ENCODE data around the gene RHBDF1. TPM values are rescaled to one million over a fixed set of nuclear protein-coding genes. Genes with fewer than 3 reads are reported as not detected.
A peak's percentile ranks its signal among the peaks of the same experiment; 100 is the strongest.
"Not testable (repeated sequence)": the region's sequence is repeated elsewhere in the genome, so short reads cannot be mapped to it uniquely, and the experiment has no call there.

Gene RHBDF1
- total RNA-seq, 1 donor from 2014 or later = 20.0 TPM

DNA sequence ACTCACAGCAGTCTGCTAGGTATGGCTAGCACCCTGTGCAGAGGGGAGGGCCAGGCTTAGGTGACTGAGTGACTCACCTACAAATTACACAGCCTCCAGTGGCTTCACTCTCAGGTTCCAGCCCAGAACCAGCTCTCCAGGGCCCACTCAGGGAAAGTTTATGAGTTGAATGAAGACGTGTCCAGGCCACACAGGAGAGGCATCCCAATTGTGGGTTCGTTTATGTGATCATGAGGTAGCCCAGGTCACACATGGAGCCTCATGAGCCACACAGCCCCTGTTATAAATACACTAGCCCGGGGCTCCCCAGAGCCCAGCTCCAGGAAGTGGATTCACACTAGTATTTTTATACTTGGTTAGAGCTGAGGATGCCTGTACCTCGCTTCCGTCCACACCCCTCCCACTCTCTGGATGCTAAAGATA, 46.5 kb downstream of the RHBDF1 start:
- intact Hi-C loops (cut with micrococcal nuclease); ATAC-seq; DNase-seq: not testable (repeated sequence)

DNA sequence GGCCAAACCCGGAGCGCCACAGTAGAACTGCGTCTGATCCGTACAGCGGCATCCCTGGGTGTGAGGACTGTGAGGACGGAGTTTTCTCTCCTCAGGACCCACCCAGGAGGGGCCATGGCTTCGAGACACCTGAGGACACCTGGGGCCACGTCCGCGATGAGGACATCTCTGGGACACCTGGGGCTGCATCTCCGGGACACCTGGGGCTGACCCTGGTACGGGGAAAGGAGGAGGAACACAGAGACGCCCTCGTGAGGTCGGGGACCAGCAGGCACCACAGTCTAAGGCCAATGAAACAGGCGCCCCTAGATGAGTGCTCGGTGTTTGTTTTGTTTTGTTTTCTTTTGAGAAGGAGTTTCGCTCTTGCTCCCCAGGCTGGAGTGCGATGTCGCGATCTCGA, 48.3 kb downstream of the RHBDF1 start:
- ATAC-seq; intact Hi-C loops (cut with micrococcal nuclease); DNase-seq: not testable (repeated sequence)

DNA sequence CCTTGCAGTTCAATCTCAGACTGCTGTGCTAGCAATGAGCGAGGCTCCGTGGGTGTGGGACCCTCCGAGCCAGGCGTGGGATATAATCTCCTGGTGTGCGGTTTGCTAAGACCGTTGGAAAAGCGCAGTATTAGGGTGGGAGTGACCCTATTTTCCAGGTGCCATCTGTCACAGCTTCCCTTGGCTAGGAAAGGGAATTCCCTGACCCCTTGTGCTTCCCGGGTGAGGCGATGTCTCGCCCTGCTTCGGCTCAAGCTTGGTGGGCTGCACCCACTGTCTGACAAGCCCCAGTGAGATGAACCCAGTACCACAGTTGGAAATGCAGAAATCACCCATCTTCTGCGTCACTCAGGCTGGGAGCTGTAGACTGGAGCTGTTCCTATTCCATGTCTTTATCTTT, 51.5 kb downstream of the RHBDF1 start:
- ATAC-seq; intact Hi-C loops (cut with micrococcal nuclease); DNase-seq: not testable (repeated sequence)

DNA sequence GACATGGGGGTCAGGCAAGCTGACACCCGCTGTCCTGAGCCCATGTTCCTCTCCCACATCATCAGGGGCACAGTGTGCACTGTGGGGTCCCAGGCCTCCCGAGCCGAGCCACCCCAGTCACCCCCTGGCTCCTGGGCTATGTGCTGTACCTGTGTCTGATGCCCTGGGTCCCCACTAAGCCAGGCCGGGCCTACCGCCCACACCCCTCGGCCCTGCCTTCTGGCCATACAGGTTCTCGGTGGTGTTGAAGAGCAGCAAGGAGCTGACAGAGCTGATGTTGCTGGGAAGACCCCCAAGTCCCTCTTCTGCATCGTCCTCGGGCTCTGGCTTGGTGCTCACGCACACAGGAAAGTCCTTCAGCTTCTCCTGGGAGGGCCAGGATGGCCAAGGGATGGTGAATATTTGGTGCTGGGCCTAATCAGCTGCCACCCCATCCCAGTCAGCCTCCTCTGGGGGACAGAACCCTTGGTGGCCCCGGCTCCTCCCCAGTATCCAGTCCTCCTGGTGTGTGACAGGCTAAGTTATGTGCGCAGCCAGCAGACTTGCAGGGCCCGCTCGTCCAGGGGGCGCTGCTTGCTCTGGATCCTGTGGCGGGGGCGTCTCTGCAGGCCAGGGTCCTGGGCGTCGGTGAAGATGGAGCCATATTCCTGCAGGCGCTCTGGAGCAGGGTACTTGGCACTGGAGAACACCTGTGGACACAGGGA, 55.2 kb downstream of the RHBDF1 start:
- intact Hi-C loops (cut with micrococcal nuclease); ATAC-seq; DNase-seq: not testable (repeated sequence)

DNA sequence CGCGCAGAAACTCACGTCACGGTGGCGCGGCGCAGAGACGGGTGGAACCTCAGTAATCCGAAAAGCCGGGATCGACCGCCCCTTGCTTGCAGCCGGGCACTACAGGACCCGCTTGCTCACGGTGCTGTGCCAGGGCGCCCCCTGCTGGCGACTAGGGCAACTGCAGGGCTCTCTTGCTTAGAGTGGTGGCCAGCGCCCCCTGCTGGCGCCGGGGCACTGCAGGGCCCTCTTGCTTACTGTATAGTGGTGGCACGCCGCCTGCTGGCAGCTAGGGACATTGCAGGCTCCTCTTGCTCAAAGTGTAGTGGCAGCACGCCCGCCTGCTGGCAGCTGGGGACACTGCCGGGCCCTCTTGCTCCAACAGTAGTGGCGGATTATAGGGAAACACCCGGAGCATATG, 61.7 kb downstream of the RHBDF1 start:
- DNase-seq = peak; percentile 96
- ATAC-seq; intact Hi-C loops (cut with micrococcal nuclease): not testable (repeated sequence)

DNA sequence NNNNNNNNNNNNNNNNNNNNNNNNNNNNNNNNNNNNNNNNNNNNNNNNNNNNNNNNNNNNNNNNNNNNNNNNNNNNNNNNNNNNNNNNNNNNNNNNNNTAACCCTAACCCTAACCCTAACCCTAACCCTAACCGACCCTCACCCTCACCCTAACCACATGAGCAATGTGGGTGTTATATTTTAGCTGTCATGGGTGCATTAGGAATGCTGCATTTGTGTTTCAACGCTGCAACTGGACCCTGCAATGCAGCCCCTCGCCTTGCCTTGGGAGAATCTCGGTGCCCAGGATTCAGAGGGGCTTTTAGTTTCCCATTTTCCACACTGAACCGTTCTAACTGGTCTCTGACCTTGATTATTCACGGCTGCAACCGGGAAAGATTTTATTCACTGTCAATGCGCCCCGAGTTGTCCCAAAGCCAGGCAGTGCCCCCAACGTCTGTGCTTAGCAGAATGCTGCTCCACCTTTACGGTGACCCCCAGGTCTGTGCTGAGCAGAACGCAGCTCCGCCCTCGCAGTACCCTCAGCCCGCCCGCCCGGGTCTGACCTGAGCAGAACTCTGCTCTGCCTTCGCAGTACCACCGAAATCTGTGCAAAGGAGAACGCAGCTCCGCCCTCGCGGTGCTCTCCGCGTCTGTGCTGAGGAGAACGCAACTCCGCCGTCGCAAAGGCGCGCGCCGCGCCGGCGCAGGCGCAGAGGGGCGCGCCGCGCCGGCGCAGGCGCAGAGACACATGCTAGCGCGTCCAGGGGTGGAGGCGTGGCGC, 62.3 kb downstream of the RHBDF1 start:
- intact Hi-C loops (cut with micrococcal nuclease) = no loop called here
- no peak for DNase-seq
- ATAC-seq = peak; percentile 94

Small RNA genes lying within 50 kb of the gene (microRNA-seq; reads per million reads assigned to microRNA genes)
- gene MIR6859-4 (ENCODE audit: borderline number of aligned reads) = not detected

Other genes with a start within 250 kb of the RHBDF1 start
- 12.9 TPM for gene POLR3K, start 19.0 kb downstream of the RHBDF1 start, total RNA-seq
- gene SNRNP25, start 18.8 kb downstream of the RHBDF1 start, total RNA-seq = 72.8 TPM
- gene MPG, start 5.6 kb upstream of the RHBDF1 start, total RNA-seq = 31.2 TPM
- 21.7 TPM for gene NPRL3, start 66.0 kb upstream of the RHBDF1 start, total RNA-seq
- gene HBZ, start 80.0 kb upstream of the RHBDF1 start, total RNA-seq = not detected
- not detected for gene HBM, start 93.3 kb upstream of the RHBDF1 start, total RNA-seq
- 37.2 TPM for gene HBA2, start 100.2 kb upstream of the RHBDF1 start, total RNA-seq
- gene HBA1, start 104.0 kb upstream of the RHBDF1 start, total RNA-seq = 48.9 TPM
- gene HBQ1, start 107.8 kb upstream of the RHBDF1 start, total RNA-seq = not detected
- 25.4 TPM for gene LUC7L, start 156.8 kb upstream of the RHBDF1 start, total RNA-seq
- gene FAM234A, start 162.2 kb upstream of the RHBDF1 start, total RNA-seq = 143 TPM
- gene RGS11, start 203.3 kb upstream of the RHBDF1 start, total RNA-seq = 14.8 TPM
- gene ARHGDIG, start 208.0 kb upstream of the RHBDF1 start, total RNA-seq = 14.9 TPM
- 2.6 TPM for gene PDIA2, start 210.5 kb upstream of the RHBDF1 start, total RNA-seq